GM18907 (cell line): ENCODE data around the gene RAB3B.
"Not testable (repeated sequence)": the region's sequence is repeated elsewhere in the genome, so short reads cannot be mapped to it uniquely, and the experiment has no call there.

ENCODE experiments used
- ATAC-seq: cut with Tn5 transposase; IDR thresholded peaks from one replicate; pipeline ENCODE4 v1.9.1; 2021; ENCODE audit warnings: mild to moderate bottlenecking, moderate library complexity; ENCODE audit not compliant: unreplicated experiment

The RAB3B gene

DNA sequence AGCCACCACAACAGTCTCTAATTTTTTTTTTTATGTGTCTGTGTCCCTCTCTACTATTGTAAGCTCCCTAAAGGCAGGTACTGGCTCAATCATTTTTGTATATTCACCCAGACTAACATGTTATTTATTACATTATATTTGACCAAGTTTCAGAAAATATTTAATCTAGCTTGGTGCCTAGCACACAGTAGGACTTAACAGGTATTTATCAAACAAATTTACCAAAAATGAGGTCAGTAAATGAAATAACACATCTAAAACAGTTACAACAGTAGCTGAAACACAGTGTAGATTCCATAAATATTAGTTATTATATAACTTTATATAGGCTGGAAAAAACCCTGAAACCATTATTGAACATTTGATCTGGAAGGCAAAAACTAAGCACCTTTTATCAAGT, 114.7 kb downstream of the RAB3B start:
- ATAC-seq: no peak

DNA sequence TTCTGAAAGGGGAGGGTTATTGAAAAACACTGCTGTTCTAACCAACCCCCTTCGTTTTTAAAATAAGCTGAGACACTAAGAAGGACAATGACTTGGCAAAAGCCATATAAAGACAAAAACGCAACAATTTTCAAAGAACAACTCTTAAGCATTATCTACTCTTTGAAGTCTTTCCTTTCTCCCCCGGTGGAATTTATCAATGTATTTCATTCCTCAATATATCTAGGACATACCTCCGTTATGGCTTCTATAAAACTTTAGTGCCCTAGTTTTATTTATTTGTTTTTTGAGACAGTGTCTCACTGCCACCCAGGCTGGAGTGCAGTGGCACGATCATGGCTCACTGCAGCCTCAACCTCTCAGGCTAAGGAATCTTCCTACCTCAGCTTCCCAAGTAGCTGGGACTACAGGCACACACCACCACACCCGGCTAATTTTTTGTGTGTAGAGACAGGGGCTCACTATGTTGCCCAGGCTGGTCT, 115.2 kb downstream of the RAB3B start:
- no peak for ATAC-seq

DNA sequence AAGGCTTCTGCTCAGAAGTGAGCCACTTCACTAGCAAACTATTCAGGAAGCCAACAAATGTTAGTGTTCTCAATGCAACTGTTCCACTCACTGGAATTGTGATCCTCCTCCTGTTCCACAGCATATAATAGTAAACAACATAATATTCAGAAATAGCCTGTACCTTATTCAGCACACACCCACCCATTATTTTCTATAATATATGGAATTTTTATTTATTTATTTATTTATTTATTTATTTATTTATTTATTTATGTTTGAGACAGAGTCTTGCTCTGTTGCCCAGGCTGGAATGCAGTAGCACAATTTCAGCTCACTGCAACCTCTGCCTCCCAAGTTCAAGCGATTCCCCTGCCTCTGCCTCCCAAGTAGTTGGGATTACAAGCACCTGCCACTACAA, 117.2 kb downstream of the RAB3B start:
- ATAC-seq: not testable (repeated sequence)

DNA sequence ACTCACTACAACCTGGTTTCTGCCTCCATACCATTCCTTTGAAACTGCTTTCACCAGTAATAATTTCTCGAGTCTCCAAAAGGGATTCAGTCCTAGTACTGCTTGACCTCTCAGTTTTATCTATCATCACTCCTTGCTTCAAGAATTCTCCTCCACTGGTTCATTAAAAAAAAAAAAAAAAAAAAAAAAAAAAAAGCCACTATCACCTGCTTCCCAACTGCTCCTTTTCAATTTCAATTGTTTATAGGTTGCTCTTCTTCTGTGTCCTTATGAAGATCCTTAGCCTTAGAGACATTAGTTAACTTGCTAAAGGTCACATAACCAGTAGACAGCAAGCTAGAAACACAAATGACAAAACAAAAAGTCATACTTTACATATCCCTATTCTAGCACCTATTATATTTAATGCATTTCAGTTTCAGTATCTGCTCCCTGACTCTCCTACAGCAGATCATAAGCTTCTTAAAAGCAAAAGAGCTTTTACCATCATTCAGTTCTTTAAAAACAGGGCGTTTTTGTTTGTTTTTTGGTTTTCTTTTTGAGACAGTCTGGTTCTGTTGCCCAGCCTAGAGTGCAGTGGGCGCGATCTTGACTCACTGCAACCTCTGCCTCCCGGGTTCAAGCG, 119.0 kb downstream of the RAB3B start:
- ATAC-seq: no peak

DNA sequence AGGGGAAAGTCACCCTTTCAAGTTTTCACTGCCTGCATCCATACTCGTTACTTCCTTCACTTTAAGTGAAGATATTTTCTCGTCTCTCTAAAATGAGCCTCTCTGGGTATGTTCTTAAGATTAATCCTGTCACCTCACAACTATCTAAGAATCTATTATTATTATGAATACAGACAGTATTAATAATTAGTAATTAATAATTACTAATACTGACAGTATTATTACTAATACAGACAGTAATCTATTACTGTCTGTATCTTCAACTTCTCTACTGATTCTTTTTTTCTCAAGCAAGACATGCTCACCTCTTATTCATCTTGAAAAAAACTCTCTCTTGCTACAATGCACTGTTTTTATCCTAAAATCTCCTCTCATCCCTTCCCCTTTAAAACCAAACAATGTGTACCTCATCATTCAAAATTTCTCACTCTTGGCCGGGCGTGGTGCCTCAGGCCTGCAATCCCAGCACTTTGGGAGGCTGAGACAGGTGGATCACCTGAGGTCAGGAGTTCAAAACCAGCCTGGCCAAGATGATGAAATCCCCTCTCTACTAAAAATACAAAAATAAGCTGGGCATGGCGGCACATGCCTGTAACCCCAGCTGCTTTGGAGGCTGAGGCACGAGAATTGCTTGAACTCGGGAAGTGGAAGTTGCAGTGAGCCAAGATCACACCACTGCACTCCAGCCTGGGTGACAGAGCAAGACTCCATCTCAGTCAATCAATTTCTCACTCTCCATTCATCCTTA, 119.7 kb downstream of the RAB3B start:
- ATAC-seq: no peak

DNA sequence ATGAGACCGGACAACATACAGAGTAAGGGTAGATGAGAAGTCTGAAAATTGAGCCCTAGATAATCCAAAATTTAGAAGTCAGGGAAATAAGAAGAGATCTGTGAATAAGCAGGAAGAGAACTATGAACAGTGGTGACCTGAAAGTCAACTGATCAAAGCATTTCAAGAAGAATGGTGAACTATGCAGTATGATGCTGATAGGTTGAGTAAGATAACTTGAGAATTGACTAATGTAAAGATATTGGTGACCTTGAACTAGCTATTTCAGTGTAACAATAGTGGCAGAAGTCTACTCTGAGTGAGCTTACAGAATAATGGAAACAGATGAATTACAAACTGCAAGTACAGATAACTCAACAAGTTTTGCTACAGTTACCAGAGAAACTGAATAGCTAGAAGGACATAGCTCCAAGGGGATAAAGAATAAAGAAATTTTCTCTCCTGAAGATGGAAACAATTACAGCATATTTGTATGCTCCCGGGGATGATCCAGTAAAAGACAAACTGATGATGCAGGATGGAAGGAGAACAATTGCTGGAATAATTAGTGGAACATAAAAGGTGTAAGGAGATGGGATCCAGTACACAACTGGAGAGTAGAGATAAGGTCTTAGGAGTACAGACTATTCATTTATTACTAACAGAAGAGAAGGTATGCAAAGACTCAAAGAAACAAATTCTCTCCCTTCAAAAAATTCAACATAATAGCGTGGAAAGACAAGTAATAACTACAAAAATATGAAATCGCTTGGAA, 122.8 kb downstream of the RAB3B start:
- ATAC-seq: no peak

DNA sequence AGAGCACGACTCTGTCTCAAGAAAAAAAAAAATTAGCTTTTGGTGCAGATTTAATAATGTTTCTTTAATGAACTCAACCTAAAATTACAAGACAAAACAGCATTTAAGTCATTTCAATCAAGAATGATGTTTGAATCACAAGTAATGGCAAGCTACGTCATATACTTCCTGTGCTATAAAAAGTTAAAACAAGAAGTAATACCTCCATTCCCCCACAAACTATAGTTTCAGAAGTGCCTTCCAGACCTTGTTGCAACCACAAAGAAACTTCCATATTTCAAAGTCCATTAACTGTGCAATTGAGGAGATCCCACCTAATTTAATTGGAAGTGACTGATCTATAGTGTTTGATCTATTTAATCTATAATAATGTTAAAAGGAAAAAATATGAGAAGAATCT, 127.1 kb downstream of the RAB3B start:
- ATAC-seq: peak; percentile 69

DNA sequence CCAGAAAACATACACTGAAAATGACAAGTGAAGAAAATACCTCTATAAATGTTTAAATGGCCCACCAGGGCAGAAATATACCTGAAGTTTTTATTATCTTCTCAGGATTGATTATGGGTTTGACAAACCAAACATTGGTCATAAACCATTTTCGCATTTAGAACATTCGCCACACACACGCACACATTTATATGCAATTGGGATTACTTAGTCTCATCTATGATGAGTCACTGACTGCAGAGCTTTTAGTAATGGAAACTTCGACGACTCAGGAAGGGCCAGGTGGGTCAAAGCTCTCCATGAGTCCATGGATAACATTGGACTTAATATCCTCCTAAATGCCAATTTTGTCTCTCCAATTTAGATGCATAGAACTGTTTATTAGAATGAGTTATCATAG, 128.8 kb downstream of the RAB3B start:
- ATAC-seq: no peak

DNA sequence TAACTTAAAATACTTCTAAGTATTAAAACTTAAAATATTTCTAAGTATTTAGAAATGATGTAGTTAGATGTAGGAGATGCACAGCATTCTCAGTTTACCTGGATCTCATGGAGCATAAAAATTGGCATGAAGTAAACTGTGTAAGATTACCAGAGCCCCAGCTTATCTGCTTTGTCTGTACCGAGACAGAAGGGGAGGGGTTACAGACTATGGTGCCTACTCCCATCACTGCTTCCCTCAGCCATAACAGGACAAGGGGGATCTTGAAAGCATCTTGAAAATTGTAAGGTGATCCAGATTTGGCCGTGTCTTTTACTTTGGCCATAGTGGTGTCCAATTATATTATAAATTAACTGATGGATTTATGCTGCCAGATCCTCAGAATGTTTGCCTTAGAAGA, 130.8 kb downstream of the RAB3B start:
- no peak for ATAC-seq

DNA sequence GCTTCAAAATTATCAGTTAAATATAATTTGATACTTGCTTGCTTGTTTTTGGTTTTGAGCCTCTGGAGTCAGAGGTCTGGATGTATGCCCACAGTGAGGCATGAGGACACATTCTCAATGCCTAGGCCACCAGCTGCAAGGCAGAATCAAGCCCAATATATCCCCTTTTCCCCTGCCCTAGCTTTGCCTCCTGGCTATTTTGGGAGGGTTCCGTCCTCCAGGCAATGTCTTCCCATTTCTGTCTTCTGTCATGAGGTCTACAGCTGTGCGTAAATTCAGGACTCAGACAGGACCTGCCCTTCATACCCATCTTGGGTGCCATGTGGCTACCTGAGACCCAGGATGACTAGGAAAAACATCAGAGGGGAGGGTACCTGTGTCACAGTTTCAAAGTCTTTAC, 131.2 kb downstream of the RAB3B start:
- ATAC-seq: no peak

DNA sequence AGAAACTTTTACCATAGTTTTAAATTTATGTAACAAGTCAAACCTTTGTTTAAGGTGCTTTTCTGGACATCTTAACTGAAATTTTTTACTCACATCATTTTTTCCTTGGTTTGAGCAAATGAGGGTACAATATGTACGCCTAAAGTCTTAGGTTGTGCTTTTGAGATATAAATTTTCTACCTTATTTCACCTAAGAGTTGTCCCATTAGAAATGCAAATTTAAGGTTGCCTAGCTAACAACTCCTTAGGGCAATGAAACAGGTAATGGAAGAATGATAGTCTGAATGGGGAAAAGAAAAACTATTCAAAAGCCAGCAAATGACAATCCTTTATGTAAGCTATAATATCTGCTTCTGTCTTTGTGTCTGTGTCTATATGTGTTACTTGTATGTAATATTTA, 131.6 kb downstream of the RAB3B start:
- ATAC-seq: no peak
